Endothelial cell of umbilical vein (primary cell): ENCODE measurements around the gene OR10H4. TPM values are rescaled to one million over a fixed set of nuclear protein-coding genes. Genes with fewer than 3 reads are reported as not detected.

ENCODE experiments used
- BruUV-seq: library from RNA; stranded (reverse); fragments of 400-500 nt; replicated peaks from 2 replicates; lab custom pipeline; 2021; lab: Mats Ljungman, UMichigan
- CTCF ChIA-PET: fragments of 300-600, 350-600 bp; sonication (Branson Sonifier 250); formaldehyde crosslinking; loops from one replicate; lab custom pipeline; 2021; ENCODE audit warnings: antibody characterized with exemption, inconsistent platforms; lab: Charles Lee
- POLR2A ChIA-PET: fragments of 300-600, 350-600 bp; sonication (Branson Sonifier 250); formaldehyde crosslinking; loops from one replicate; lab custom pipeline; 2021; ENCODE audit warnings: antibody characterized with exemption, inconsistent platforms; lab: Charles Lee
- DNase-seq: peaks from one replicate; pipeline ENCODE4 v3.0.0-alpha.2; 2011; ENCODE audit warnings: low read depth, low spot score
- FAIRE-seq: peaks from 2 replicates; lab custom pipeline; 2011; peaks lifted over from hg19 to GRCh38; lab: Jason Lieb, UNC
- H2AFZ ChIP-seq: 2 replicates; pipeline ENCODE4 v1.6.0; 2012; ENCODE audit warnings: low read depth, low read length, control low read depth, inconsistent platforms
- H3K27ac ChIP-seq: 2 replicates; pipeline ENCODE4 v1.5.1; 2011; ENCODE audit warnings: low read depth, mild to moderate bottlenecking, control low read depth, low read length, moderate library complexity; ENCODE audit not compliant: insufficient read depth
- H3K27me3 ChIP-seq, 2 experiments: 2 replicates each; pipeline versions ENCODE4 v1.6.0 to v1.6.1; 2011; ENCODE audit warnings: low read length in 2 of 2, mixed read lengths in 1 of 2; ENCODE audit not compliant: control insufficient read depth in 2 of 2, insufficient read depth in 2 of 2
- H3K36me3 ChIP-seq, 2 experiments: 2 replicates in 1 of 2; 3 replicates in 1 of 2; pipeline ENCODE4 v1.5.1; 2011; ENCODE audit warnings: low read length in 2 of 2, mild to moderate bottlenecking in 1 of 2, moderate library complexity in 1 of 2; ENCODE audit not compliant: control insufficient read depth in 2 of 2, insufficient read depth in 2 of 2; ENCODE audit errors: extremely low read depth in 1 of 2
- H3K4me1 ChIP-seq: 3 replicates; pipeline ENCODE4 v1.5.1; 2011; ENCODE audit warnings: mild to moderate bottlenecking, low read length; ENCODE audit not compliant: control insufficient read depth, insufficient read depth; ENCODE audit errors: extremely low read depth
- H3K4me2 ChIP-seq: 2 replicates; pipeline ENCODE4 v1.6.1; 2011; ENCODE audit warnings: low read length, control low read depth, mixed read lengths; ENCODE audit not compliant: insufficient read depth
- H3K4me3 ChIP-seq, 3 experiments: fragments of 200-600 bp in 1 of 3; sonication (generic), shearing (Covaris generic) in 1 of 3; replicated peaks in 1 of 3; 2 replicates each; pipeline ENCODE4 v1.5.1; 2011 to 2016; ENCODE audit warnings: control low read depth in 3 of 3, low read length in 3 of 3, mild to moderate bottlenecking in 2 of 3, inconsistent platforms in 1 of 3, low read depth in 1 of 3, moderate library complexity in 1 of 3; ENCODE audit not compliant: insufficient read depth in 1 of 3
- H3K79me2 ChIP-seq: 2 replicates; pipeline ENCODE4 v1.6.0; 2012; ENCODE audit warnings: low read length, inconsistent platforms; ENCODE audit not compliant: control insufficient read depth, insufficient read depth
- H3K9ac ChIP-seq: replicated peaks from 2 replicates; pipeline ENCODE3; 2011; ENCODE audit warnings: low read length, control low read depth; ENCODE audit not compliant: insufficient read depth; ENCODE audit errors: extremely low read depth
- H3K9me1 ChIP-seq: replicated peaks from 3 replicates; pipeline ENCODE4 v1.6.0; 2011; ENCODE audit warnings: mild to moderate bottlenecking, low read length; ENCODE audit not compliant: control insufficient read depth, insufficient read depth; ENCODE audit errors: extremely low read depth
- H3K9me3 ChIP-seq: replicated peaks from 2 replicates; pipeline ENCODE4 v1.5.1; 2012; ENCODE audit warnings: low read length, inconsistent platforms; ENCODE audit not compliant: control insufficient read depth, insufficient read depth
- H4K20me1 ChIP-seq: replicated peaks from 2 replicates; pipeline ENCODE3; 2011; ENCODE audit warnings: mild to moderate bottlenecking, low read length; ENCODE audit not compliant: control insufficient read depth, insufficient read depth; ENCODE audit errors: extremely low read depth
- CTCF ChIP-seq, 2 donors: IDR thresholded peaks; 1 replicate in 1 of 2; 2 replicates in 1 of 2; pipeline ENCODE4 v1.5.1; 2011; ENCODE audit warnings: low read length in 2 of 2, mild to moderate bottlenecking in 2 of 2, moderate library complexity in 2 of 2, control low read depth in 1 of 2, inconsistent platforms in 1 of 2, low read depth in 1 of 2; ENCODE audit not compliant: insufficient read depth in 1 of 2; ENCODE audit errors: extremely low read depth in 1 of 2
- EZH2 ChIP-seq: IDR thresholded peaks from 2 replicates; pipeline ENCODE4 v1.6.1; 2012; ENCODE audit warnings: borderline replicate concordance, low read depth, mild to moderate bottlenecking, moderate library complexity, low read length, inconsistent platforms; ENCODE audit not compliant: severe bottlenecking
- GATA2 ChIP-seq: IDR thresholded peaks from 2 replicates; pipeline ENCODE4 v1.7.0; 2011; ENCODE audit warnings: low read depth, mild to moderate bottlenecking, moderate library complexity, mixed read lengths, low read length; ENCODE audit not compliant: insufficient read length, insufficient read depth
- JUN ChIP-seq: IDR thresholded peaks from 2 replicates; pipeline ENCODE4 v1.6.1; 2011; ENCODE audit warnings: borderline replicate concordance, low read depth; ENCODE audit not compliant: insufficient read length, insufficient read depth
- POLR2AphosphoS5 ChIP-seq: IDR thresholded peaks from 2 replicates; pipeline ENCODE4 v1.6.1; 2012; ENCODE audit warnings: low read depth, mild to moderate bottlenecking, control low read depth, low read length, moderate library complexity; ENCODE audit not compliant: insufficient read depth
- dilution Hi-C: fragments of 300-500 bp; cut with MboI; formaldehyde crosslinking; loops from one replicate; pipeline ENCODE4 v1.15.0; 2019; ENCODE audit warnings: low sequenced_read_pairs; ENCODE audit not compliant: extremely low pct_ligation_motif_present
- intact Hi-C: fragments of 100-400 bp; cut with micrococcal nuclease; formaldehyde crosslinking; loops from one replicate; pipeline ENCODE4 v1.10.0; 2022
- polyA plus RNA-seq, 4 experiments: library from polyadenylated mRNA; depleted of rRNA in 3 of 4; stranded (reverse) in 3 of 4; unstranded in 1 of 4; fragments of >200 nt; gene quantifications; 2 replicates each; pipeline versions ENCODE4 v1.2.1 to v1.2.3, GENCODE V29; 2011 to 2012; ENCODE audit warnings: missing spikeins in 1 of 4
- total RNA-seq: library from RNA; stranded (reverse); gene quantifications from 2 replicates; pipeline ENCODE4 v1.2.3, GENCODE V29; 2021

Gene OR10H4
- total and polyA plus RNA-seq, 2 donors (not counting 3 experiments of a cell fraction or from before 2014, with no cell fraction given), result not detected

- no peak overlapping the region for H2AFZ ChIP-seq
- H4K20me1 ChIP-seq, result no peaks in the 10 kb centered on the region
- no peak for FAIRE-seq
- H3K9me1 ChIP-seq, result no peaks in the 10 kb centered on the region
- no peaks in the 10 kb centered on the region for H3K79me2 ChIP-seq
- no peaks in the 10 kb centered on the region for H3K4me1 ChIP-seq
- no peak overlapping the region for H3K4me3 ChIP-seq
- TF ChIP-seq CTCF (IDR thresholded peaks at IDR 0.05; ENCODE audit: extremely low read depth in 1 of 2, insufficient read depth in 1 of 2, low read depth in 1 of 2, low read length in 2 of 2) (no peak), GATA2 (no peak), JUN (no peak), EZH2 (no peak), POLR2AphosphoS5 (no peak)
- no TSS peak for BruUV-seq
- POLR2A ChIA-PET, result no interaction called here
- CTCF ChIA-PET, result no interaction called here
- H3K9me3 ChIP-seq, result no peaks in the 10 kb centered on the region
- H3K9ac ChIP-seq, result no peak overlapping the region
- dilution Hi-C loops (no loop called here), intact Hi-C loops (no loop called here)
- DNase-seq, result no peak
- no peak overlapping the region for H3K27ac ChIP-seq
- no peaks in the 10 kb centered on the region for H3K36me3 ChIP-seq
- H3K4me2 ChIP-seq, result no peak overlapping the region
- no peaks in the 10 kb centered on the region for H3K27me3 ChIP-seq
Measured at GRCh38 chr19:15905026-15905425, 43.8 kb upstream of the OR10H4 start.
